ENCODE measurements around the gene ZNF396.

ZNF396 gene

GRCh38 chr18:35383136-35383535 is 6.0 kb upstream of the ZNF396 start:
- DNase-seq (ENCODE audit: low read depth in 3 of 3): no peak

GRCh38 chr18:35379421-35379820 is 2.3 kb upstream of the ZNF396 start:
- DNase-seq (ENCODE audit: low read depth in 3 of 3): no peak

- DNase-seq (ENCODE audit: low read depth in 3 of 3): no peak
These were observed 1.4 kb upstream of the ZNF396 start for GRCh38 chr18:35378574-35378896.

GRCh38 chr18:35377875-35378573 is 887 bp upstream of the ZNF396 start:
- no peak for DNase-seq (ENCODE audit: low read depth in 3 of 3)

DNA sequence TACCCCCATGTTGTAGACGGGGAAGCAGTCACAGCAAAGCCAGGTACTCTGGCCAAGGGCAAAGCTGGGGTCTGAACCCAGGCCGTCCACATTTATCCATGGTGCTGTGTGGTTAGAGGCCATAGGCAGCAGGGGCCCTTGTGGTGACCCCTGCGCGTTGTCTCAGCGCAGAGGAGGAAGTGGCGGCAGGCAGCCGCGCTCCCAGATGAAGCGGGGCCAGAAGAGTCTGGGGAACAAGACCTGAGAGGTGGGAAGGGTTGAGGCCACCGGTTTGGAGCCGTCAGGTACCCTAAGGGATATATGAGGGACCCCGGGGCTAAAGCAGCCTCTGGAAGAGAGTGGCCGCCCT is 770 bp downstream of the ZNF396 start:
- DNase-seq (ENCODE audit: low read depth in 3 of 3): no peak

DNA sequence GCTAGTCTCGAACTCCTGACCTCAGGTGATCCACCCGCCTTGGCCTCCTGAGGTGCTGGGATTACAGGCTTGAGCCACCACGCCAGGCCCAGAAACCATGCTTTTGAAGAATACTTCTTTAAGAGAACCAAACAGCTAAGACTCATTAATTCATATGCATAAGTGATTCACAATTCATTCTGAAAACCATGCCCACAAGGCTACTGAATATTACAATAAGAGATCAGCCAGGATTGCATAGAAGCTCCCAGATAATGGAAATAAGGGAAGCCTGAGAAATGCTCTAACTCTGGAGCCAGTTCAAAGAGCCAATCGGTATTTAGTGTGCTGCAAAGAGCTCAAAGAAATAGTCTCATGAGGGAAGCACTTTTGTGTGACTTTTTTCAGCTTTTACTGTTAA is 2.4 kb downstream of the ZNF396 start:
- no peak for DNase-seq (ENCODE audit: low read depth in 3 of 3)

GRCh38 chr18:35371412-35372195 is 5.5 kb downstream of the ZNF396 start:
- DNase-seq (ENCODE audit: low read depth in 3 of 3): no peak

DNA sequence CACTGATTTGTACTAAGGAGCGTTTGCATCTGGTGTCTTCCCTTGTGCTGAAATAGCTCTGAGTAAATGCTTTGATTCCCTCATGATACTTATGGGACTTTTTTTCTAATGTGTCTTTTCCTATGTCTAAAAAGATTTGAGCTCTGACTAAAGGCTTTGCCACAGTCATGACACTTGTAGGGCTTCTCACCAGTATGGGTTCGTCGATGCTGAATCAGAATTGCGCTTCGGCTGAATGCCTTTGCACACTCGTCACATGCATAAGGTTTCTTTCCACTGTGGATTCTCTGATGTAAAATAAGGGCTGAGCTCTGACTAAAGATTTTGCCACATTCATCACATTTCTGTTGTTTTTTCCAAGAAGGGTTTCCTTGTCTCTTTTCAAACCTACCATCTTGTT is 8.0 kb downstream of the ZNF396 start:
- no peak for DNase-seq (ENCODE audit: low read depth in 3 of 3)

DNA sequence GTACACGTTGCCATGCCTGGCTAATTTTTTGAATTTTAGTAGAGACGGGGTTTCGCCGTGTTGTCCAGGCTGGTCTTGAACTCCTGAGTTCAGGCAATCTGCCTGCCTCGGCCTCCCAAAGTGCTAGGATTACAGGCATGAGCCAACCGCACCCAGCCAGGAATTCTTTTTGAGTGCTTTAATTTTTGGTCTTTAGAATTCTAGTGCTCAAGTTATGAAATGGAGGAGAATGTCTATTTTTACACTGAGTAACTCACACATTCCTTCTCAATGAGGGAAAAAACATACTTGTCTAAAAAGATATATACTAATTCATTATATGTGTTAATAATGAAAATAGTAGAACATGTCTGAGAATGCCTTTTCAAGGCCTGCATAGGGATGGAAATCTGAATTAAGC is 8.5 kb downstream of the ZNF396 start:
- DNase-seq (ENCODE audit: low read depth in 3 of 3): no peak

GRCh38 chr18:35362531-35362930 is 14.6 kb downstream of the ZNF396 start:
- no peak for DNase-seq (ENCODE audit: low read depth in 3 of 3)

GRCh38 chr18:35361570-35362321 is 15.4 kb downstream of the ZNF396 start:
- no peak for DNase-seq (ENCODE audit: low read depth in 3 of 3)

GRCh38 chr18:35355140-35355618 is 22.0 kb downstream of the ZNF396 start:
- peak in 1 of 3 donors; percentile 14 for DNase-seq (ENCODE audit: low read depth in 3 of 3)

DNA sequence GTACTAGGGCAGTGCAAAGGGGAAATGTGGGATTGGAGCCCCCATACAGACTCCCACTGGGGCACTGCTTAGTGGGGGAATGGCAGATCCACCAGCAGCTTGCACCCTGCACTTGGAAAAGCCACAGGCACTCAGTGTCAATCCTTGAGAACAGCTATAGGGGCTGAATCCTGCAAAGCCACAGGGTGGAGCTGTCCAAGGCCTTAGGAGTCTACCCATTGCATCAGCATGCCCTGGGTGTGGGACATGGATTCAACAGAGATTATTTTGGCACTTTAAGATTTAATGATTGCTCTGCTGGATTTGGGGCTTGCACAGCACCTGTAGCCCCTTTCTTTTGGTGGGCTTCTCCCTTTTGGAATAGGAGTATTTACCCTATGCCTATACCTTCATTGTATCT is 24.4 kb downstream of the ZNF396 start:
- no peak for DNase-seq (ENCODE audit: low read depth in 3 of 3)

DNA sequence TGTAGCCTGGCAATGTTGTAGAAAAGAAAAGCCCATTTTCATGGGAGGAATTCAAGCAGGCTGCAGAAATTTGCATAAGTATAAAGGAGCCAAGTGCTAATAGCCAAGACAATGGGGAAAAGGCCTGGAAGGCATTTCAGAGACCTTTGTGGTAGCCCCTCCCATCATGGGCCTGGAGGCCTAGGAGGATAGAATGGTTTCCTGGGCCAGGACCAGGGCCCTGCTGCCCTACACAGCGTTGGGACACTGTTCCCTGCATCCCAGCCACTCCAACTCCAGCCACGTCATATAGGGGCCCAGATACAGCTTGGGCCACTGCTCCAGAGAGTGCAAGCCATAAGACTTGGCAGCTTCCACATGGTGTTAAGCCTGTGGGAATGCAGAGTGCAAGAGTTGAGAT is 24.9 kb downstream of the ZNF396 start:
- DNase-seq (ENCODE audit: low read depth in 3 of 3): no peak

DNA sequence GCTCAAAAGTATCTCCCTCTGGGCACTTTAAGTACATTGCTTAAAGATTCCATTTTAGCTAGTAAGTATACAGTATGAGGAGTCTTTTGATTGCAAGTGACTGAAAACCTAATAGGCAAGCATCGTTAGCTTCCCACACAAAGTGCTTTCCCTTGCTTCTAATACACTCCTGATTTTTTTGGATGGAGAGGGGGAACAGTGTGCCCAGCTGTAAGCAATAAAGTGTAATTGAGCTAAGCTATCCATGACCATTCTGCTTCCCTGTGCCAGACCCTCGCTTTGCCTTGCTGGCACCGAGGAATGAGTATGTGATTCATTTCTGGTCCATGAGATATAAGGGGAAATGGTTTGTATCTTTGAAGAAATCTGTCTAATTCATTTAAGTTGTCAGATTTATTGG is 29.1 kb downstream of the ZNF396 start:
- DNase-seq (ENCODE audit: low read depth in 3 of 3): no peak

DNA sequence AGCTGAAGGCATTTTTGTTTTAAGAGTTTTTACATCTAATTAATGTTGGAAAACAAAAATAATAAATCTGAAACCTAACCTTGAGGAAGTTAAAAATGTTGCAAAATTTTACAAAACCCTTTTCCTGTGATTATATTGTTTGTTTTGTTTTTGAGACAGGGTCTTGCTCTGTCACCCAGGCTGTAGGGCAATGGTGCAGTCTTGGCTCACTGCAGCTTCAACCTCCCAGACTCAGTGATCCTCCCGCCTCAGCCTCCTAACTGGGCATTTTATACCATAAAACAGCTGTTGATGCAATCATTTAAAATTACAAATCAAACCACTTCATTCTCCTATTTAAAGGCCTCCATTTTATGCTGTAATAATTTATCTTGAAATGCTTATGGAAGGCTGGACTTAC is 31.2 kb downstream of the ZNF396 start:
- no peak for DNase-seq (ENCODE audit: low read depth in 3 of 3)

DNA sequence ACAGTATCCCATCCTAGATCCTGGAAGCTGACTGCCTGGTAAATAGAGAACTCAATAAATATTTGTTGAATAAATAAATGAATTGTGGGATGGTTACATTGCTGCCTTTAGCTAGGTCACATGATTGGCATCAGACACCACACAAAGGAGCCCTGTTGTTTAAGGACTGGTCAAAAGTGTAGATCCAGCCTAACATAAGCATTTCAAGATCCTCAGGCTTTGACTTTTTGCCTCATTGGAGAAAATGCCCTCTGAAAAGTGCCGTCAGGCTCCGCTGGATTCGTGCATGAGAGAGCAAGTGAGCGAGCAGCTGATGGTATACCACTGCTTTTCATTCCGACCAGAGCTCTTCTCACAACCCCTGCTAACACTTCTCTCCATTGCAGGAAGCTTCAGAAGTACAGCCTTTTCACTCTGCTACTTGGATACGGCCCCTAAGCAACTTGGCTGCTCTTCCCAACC is 31.6 kb downstream of the ZNF396 start:
- DNase-seq (ENCODE audit: low read depth in 3 of 3): no peak

DNA sequence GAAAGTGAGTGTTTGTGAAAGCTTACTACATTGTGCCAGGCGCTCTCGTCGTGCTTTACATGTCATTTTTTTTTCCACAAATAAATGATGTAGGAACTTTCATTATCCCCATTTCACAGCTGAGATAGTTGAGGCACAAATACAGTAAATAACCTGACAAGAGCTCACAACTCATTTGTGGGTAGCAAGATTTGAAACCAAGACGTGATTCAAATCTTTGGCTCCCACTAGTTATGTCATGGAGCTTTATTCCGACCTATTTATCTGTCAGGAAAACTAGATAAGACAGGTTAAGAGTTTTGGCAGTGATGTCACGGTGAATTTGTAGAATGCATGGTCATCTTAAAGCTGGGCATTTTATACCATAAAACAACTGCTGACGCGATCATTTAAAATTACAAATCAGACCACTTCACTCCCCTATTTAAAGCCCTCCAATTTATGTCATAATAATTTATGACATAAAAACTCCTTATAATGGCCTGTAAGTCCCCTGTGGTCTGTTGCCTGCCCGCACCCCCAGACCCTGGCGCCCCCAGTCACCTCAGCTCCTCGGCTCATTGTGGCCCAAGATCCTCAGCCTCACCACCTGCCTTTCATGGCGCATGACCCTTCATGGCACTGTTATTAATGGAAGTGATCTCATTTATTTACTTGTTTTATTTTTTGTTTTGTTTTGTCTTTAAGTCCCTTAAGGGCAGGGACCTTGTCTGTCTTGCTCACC is 32.2 kb downstream of the ZNF396 start:
- no peak for DNase-seq (ENCODE audit: low read depth in 3 of 3)

- peak; percentile 82 to 87 (median 82) for DNase-seq (ENCODE audit: low read depth in 3 of 3)
These were observed 33.0 kb downstream of the ZNF396 start, which contains the start of gene ZNF24 for GRCh38 chr18:35343936-35344735. ZNF24 (minus strand) TSS chr18:35344420; CDS start chr18:35340650, 3,770 bp downstream.

DNA sequence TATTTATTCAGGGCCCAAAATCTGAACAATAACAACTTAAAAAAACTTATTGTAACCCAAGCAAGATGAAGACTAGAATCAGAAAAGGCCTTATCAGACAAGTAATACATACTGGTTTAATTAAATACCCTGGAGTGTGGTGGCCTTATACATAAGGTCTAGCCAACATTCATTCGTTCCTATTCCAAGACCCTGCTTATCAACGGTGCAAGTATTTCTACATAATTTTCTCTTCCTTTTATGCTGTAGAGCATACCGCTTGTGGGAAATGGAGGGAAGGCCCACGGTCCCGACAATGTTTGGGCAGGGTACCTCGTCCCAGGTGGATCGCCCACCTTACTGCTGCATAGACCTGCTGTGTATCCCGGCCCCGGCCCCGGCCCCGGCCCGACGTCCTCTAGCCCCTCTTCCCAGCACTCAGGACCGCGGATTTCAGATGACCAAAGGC is 33.6 kb downstream of the ZNF396 start:
- no peak for DNase-seq (ENCODE audit: low read depth in 3 of 3)

DNA sequence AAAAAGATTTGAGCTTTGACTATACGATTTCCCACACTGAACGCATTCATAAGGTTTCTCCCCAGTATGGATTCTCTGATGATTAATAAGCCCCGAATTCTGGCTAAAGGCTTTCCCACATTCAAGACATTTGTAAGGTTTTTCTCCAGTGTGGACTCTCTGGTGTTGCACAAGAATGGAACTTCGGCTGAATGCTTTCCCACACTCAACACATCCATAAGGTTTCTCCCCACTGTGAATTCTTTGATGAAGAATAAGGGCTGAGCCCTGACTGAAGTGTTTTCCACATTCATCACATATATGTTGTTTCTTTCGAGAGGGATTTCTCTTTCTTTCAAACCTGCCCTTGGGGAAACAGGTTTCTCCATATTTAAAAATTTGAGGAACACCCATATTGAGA is 39.9 kb downstream of the ZNF396 start:
- DNase-seq (ENCODE audit: low read depth in 3 of 3): no peak

Data from stimulated activated CD4-positive, alpha-beta T cell treated with anti-CD3 and anti-CD28 coated beads, TNF-alpha, amount 100 ng/mL, for 48 hours (primary cell).